ENCODE measurements around the gene PHB1.
A peak's percentile ranks its signal among the peaks of the same experiment; 100 is the strongest.

Gene PHB1

GRCh38 chr17:49403514-49404289 lies 11.0 kb downstream of the PHB1 start:
- no peak for DNase-seq

- DNase-seq = no peak
These were observed 12.0 kb downstream of the PHB1 start for GRCh38 chr17:49402706-49403105.

- no peak for DNase-seq
These were observed 12.6 kb downstream of the PHB1 start for GRCh38 chr17:49401971-49402611.

- DNase-seq = no peak
These were observed 14.7 kb downstream of the PHB1 start for GRCh38 chr17:49399995-49400394.

GRCh38 chr17:49397586-49397985 lies 17.1 kb downstream of the PHB1 start:
- no peak for DNase-seq

- no peak for DNase-seq
These were observed 21.0 kb downstream of the PHB1 start for GRCh38 chr17:49393491-49394255.

GRCh38 chr17:49390548-49391324 lies 23.9 kb downstream of the PHB1 start:
- DNase-seq = no peak

- peak; percentile 44 for DNase-seq
These were observed 25.0 kb downstream of the PHB1 start for GRCh38 chr17:49389514-49390347.

GRCh38 chr17:49388692-49389513 lies 25.8 kb downstream of the PHB1 start:
- no peak for DNase-seq

GRCh38 chr17:49388290-49388640 lies 26.4 kb downstream of the PHB1 start:
- DNase-seq = no peak

- DNase-seq = no peak
These were observed 27.0 kb downstream of the PHB1 start for GRCh38 chr17:49387498-49388289.

GRCh38 chr17:49386373-49386772 lies 28.3 kb downstream of the PHB1 start:
- no peak for DNase-seq

GRCh38 chr17:49384951-49385350 lies 29.7 kb downstream of the PHB1 start:
- DNase-seq = no peak

GRCh38 chr17:49383060-49383459 lies 31.6 kb downstream of the PHB1 start:
- no peak for DNase-seq

- no peak for DNase-seq
These were observed 32.1 kb downstream of the PHB1 start for GRCh38 chr17:49382556-49382955.

- DNase-seq = no peak
These were observed 32.9 kb downstream of the PHB1 start for GRCh38 chr17:49381793-49382192.

GRCh38 chr17:49381033-49381432 lies 33.6 kb downstream of the PHB1 start:
- DNase-seq = no peak

GRCh38 chr17:49379926-49380325 lies 34.8 kb downstream of the PHB1 start:
- no peak for DNase-seq

GRCh38 chr17:49378311-49378710 lies 36.4 kb downstream of the PHB1 start:
- DNase-seq = no peak

GRCh38 chr17:49375544-49375943 lies 39.1 kb downstream of the PHB1 start:
- no peak for DNase-seq
